ENCODE results near the gene RNGTT.
"Not testable (repeated sequence)": the region's sequence is repeated elsewhere in the genome, so short reads cannot be mapped to it uniquely, and the experiment has no call there.

Gene RNGTT

DNA sequence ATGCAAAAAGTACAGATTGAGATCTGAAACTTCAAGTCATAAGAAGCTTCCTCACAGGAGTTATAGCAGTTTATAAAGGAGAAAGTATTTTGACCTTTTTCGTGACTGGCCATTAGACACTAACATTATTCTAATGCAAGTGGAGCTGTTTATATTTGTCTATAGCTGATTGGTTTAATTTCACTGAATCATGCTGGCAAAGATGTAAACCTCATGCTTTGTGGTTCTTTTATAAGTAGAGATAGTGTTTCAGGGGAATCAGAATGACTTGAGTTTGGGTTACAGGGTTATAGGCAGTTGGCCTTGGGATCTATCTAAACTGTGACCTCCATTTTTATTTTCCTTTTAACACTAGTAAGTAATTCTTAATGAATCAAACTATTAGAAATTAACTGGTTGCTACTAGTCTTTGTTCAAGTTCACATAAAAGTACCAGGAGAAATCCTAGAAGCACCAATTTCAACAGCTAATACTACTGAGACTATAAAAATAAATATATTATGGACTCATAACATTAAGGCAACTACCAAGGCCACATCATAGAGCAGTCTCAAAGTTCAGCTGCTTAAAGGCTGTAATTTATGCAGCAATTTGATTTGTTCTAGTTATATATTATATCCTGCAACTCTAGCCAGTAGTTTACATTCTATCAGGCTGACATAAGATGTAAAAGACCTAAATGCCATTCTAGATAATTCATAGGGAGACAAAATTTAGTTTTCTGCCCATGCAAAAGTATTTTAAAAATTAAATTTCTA, 94.0 kb downstream of the RNGTT start:
- DNase-seq (ENCODE audit: low read depth in 3 of 3, low spot score in 1 of 3): no peak

- DNase-seq (ENCODE audit: low read depth in 3 of 3, low spot score in 1 of 3): no peak
Measured at GRCh38 chr6:88867841-88868731, 95.3 kb downstream of the RNGTT start.

DNA sequence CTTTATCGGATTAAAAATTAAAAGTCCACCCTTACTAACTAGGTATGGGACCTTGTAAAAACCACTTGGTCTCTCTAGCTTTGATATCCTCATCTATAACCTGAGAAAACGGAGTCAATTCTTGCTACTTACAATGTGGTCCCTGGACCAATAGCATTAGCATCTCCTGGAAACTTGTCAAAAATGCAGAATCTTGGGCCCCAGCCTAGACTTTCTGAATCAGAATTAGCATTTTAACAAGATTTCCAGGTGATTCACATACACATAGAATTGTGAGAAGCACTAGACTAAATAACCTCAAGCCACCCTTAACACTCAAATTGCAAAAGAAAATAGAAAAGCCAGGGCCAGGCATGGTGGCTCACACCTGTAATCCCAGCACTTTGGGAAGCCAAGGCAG, 96.6 kb downstream of the RNGTT start:
- no peak for DNase-seq (ENCODE audit: low read depth in 3 of 3, low spot score in 1 of 3)

GRCh38 chr6:88865275-88865674, 98.1 kb downstream of the RNGTT start:
- no peak for DNase-seq (ENCODE audit: low read depth in 3 of 3, low spot score in 1 of 3)

DNA sequence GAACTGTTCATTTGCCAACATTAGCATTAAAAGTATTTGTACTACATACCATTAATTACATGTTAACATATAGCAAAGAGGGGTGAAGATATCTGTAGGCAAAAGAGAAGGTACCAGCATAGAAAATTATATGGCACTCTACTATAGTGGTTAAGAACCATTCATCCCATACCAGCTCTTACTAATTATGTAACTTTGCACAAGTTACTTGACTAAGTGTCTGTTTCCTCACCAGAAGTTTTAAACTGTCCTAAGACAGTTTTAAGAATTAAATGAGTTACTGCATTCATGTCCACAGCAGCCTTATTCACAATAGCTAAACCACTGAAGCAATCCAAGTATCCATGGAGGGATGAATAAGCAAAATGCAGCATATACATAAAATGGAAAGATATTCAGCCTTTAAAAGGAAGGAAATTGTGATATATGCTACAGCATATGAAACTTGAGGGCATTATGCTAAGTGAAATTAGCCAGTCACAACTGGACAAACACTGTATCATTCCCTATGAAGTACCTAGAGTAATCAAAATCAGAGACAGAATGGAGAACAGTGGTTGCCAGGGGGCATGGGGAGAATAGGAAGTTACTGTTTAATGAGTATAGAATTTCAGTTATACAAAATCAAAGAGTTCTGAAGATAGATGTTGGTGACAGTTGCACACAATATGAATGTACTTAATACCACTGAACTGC, 98.9 kb downstream of the RNGTT start:
- no peak for DNase-seq (ENCODE audit: low read depth in 3 of 3, low spot score in 1 of 3)

- DNase-seq (ENCODE audit: low read depth in 3 of 3, low spot score in 1 of 3): no peak
Measured at GRCh38 chr6:88860310-88860709, 103.1 kb downstream of the RNGTT start.

DNA sequence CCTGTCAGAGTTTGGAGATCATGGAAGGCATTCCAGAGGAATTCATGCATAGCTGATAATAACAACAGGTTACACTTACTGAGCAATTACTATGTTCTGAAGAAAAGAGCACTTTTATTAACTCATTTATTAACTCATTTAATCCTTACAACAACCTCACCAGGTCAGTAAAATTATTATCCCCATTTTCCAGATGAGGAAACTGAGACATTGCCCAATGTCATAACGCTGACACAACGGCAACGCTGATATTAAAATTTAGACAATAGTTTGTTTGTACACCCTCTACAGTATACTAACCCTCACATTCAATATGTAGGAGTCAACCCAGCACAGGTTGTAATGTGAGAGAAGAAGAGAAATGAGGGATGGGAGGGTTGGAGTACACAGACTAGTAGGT, 105.0 kb downstream of the RNGTT start:
- DNase-seq (ENCODE audit: low read depth in 3 of 3, low spot score in 1 of 3): no peak

DNA sequence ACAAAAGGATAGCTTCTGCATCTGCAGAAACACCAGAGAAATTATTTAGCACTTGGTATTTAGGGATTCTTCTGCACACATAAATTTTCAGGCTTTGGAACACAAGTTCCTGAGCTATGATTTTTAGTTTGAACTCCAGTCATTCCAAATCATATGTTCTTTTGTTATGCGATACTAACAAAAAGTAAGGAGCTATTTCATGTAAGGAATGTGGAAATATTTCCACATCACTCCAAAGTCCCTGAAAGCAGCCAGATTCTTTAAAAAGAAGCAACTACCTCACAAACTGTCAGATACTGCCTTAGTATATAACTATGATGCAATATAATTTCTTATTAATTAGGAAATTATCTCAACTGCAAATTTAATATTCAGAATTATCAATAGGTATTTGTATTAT, 106.9 kb downstream of the RNGTT start:
- DNase-seq (ENCODE audit: low read depth in 3 of 3, low spot score in 1 of 3): no peak

- DNase-seq (ENCODE audit: low read depth in 3 of 3, low spot score in 1 of 3): no peak
Measured at GRCh38 chr6:88855541-88856147, 107.8 kb downstream of the RNGTT start.

- no peak for DNase-seq (ENCODE audit: low read depth in 3 of 3, low spot score in 1 of 3)
Measured at GRCh38 chr6:88852775-88853174, 110.6 kb downstream of the RNGTT start.

- no peak for DNase-seq (ENCODE audit: low read depth in 3 of 3, low spot score in 1 of 3)
Measured at GRCh38 chr6:88852000-88852399, 111.4 kb downstream of the RNGTT start.

- DNase-seq (ENCODE audit: low read depth in 3 of 3, low spot score in 1 of 3): no peak
Measured at GRCh38 chr6:88848870-88849269, 114.5 kb downstream of the RNGTT start.

GRCh38 chr6:88843040-88843439, 120.4 kb downstream of the RNGTT start:
- no peak for DNase-seq (ENCODE audit: low read depth in 3 of 3, low spot score in 1 of 3)

DNA sequence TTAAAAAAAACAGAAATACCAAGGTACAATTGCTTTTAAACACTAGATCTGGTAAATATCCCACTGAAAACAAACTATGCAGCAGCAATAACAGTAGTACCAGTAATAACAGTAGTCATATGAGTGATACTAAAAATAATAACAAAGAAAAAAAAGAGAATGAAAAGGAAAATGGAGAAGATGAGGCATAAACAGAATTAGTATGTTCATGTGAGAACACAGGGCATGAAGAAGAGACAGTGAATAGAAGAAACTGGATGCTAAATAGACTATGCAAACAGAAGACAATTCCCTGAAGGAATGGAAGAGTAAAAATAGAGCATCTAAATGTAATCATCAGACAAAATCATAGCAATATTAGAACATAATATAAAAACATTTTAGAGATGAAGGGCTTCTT, 121.1 kb downstream of the RNGTT start:
- DNase-seq (ENCODE audit: low read depth in 3 of 3, low spot score in 1 of 3): no peak

- DNase-seq (ENCODE audit: low read depth in 3 of 3, low spot score in 1 of 3): no peak
Measured at GRCh38 chr6:88840796-88841539, 122.5 kb downstream of the RNGTT start.

GRCh38 chr6:88840289-88840688, 123.1 kb downstream of the RNGTT start:
- DNase-seq (ENCODE audit: low read depth in 3 of 3, low spot score in 1 of 3): no peak

DNA sequence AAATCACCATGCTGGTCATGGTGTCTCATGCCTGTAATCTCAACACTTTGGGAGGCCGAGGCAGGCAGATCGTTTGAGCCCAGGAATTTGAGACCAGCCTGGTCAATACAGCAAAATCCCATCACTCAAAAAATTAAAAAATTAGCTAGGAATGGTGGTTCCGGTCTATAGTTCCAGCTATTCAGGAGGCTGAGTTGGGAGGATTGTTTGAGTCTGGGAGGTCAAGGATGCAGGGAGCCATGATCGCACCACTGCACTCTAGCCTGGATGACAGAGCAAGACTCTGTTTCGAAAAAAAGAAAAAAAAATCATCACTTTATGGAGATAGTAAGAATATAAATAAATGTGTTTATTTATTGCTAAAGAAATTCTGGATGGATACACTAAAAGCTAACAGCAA, 124.1 kb downstream of the RNGTT start:
- DNase-seq (ENCODE audit: low read depth in 3 of 3, low spot score in 1 of 3): no peak

DNA sequence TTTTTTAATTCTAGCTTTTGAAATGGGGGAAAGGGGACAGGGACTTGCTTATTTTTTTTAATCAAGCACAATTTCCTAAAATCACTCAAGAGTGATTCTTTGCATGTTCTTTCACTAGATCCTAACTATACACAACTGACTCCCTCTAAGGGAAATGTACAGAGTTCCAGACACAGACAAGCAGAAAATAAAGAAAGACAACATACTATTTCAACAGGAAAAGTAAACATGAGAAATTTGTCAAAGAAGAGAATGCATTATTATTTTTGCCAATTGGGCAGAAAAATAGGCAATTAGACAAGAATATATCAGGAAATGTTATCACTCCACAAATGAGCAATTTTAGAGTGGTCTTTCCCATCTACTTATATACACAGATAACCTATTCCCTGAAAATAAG, 128.2 kb downstream of the RNGTT start:
- DNase-seq (ENCODE audit: low read depth in 3 of 3, low spot score in 1 of 3): no peak

GRCh38 chr6:88833071-88833470, 130.3 kb downstream of the RNGTT start:
- DNase-seq (ENCODE audit: low read depth in 3 of 3, low spot score in 1 of 3): not testable (repeated sequence)

DNA sequence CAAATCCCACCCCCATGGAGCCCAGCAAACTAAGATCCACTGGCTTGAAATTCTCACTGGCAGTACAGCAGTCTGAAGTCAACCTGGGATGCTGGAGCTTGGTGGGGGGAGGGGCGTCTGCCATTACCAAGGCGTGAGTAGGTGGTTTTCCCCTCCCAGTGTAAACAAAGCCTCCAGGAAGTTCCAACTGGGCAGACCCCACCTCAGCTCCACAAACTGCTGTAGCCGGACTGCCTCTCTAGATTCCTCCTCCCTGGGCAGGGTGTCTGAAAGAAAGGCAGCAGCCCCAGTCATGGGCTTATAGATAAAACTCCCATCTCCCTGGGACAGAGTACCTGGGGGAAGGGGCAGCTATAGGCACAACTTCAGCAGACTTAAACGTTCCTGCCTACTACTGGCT, 135.8 kb downstream of the RNGTT start:
- not testable (repeated sequence) for DNase-seq (ENCODE audit: low read depth in 3 of 3, low spot score in 1 of 3)

GRCh38 chr6:88825856-88826255, 137.6 kb downstream of the RNGTT start:
- DNase-seq (ENCODE audit: low read depth in 3 of 3, low spot score in 1 of 3): no peak
